Measurements from ENCODE around the gene MPP1.

The MPP1 gene

GRCh38 chrX:154730253-154730891 lies 74.9 kb downstream of the MPP1 start:
- TF ChIP-seq CTCF (IDR thresholded peaks at IDR 0.05; ENCODE audit: low read depth, low read length), result no peak
- H3K4me3 ChIP-seq (ENCODE audit: low read depth, low read length), result no peak overlapping the region

- no peak for TF ChIP-seq CTCF (IDR thresholded peaks at IDR 0.05; ENCODE audit: low read depth, low read length)
- H3K4me3 ChIP-seq (ENCODE audit: low read depth, low read length), result no peak overlapping the region
Measured at GRCh38 chrX:154729439-154729838, 75.8 kb downstream of the MPP1 start.
